Activated CD8-positive, alpha-beta memory T cell treated with anti-CD3 and anti-CD28 coated beads for 4 hours (primary cell): Measurements from ENCODE around the gene PHTF2.
"Not testable (repeated sequence)": the region's sequence is repeated elsewhere in the genome, so short reads cannot be mapped to it uniquely, and the experiment has no call there.

Experiments used
- DNase-seq, 2 donors: peaks; one replicate each; pipeline ENCODE4 v3.0.0-alpha.2; 2020; ENCODE audit warnings: low read depth in 2 of 2

Gene PHTF2

GRCh38 chr7:77798394-77799077 lies at the start of gene PHTF2, which contains the start of gene TMEM60:
TSS of gene PHTF2 (plus strand) at chr7:77798773.
TSS of gene TMEM60 (minus strand) at chr7:77798434. CDS start at chr7:77794373, 4,061 bp downstream.
- DNase-seq = peak; percentile 83 to 89

- no peak for DNase-seq
Observed at GRCh38 chr7:77752016-77752415, 46.6 kb upstream of the PHTF2 start.

- no peak for DNase-seq
Observed at GRCh38 chr7:77753173-77753572, 45.4 kb upstream of the PHTF2 start.

DNA sequence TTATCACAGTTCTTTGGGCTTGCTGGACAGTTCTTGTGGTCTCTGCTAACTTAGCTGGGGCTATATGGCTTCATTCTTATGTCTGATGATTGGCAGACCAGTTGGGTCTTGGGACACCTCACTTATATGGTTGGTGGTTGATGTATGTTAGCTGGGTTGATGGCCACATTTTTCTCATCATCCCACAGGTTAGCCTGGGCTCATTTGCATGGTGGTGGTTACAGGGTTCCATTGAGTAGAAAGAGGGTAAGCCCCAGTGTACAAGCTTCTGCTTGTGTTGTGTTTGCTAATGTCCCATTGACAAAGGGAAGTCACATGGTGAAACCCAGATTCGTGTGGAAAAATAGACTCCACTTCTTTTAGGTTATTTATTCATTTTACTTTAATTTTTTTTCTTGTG lies 41.0 kb upstream of the PHTF2 start:
- DNase-seq = no peak

DNA sequence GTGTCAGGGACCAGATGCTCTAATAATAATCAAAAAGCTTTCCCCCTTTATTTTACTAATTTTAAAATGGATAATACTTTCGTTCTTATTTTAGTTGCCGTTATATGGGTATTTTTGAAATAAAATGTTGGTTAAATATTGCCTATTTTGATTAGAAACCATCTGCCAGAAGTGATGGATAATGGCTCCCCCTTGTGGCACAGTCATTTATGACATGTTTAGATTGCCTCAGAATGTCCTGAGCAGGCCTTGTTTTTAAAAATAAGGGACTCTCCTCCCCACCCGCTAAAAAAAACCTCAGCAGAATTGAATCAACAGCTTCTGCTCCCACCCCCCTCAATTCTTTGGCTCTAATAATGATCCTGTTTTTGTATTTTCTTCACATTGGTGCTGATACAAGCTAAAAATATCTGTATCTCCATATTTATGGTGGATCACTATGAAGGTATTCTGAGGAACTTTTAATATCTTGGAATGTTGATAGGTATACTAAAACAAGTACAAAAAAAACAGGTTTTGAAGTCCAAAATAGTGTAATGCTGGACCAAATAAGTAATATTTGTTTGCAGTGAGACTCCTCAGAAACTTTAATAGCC lies 39.2 kb upstream of the PHTF2 start:
- DNase-seq = peak; percentile 43 to 52

- no peak for DNase-seq
Observed at GRCh38 chr7:77760809-77761453, 37.6 kb upstream of the PHTF2 start.

- DNase-seq = no peak
Observed at GRCh38 chr7:77765481-77765880, 33.1 kb upstream of the PHTF2 start.

GRCh38 chr7:77765906-77766800 lies 32.4 kb upstream of the PHTF2 start:
- DNase-seq = no peak

DNA sequence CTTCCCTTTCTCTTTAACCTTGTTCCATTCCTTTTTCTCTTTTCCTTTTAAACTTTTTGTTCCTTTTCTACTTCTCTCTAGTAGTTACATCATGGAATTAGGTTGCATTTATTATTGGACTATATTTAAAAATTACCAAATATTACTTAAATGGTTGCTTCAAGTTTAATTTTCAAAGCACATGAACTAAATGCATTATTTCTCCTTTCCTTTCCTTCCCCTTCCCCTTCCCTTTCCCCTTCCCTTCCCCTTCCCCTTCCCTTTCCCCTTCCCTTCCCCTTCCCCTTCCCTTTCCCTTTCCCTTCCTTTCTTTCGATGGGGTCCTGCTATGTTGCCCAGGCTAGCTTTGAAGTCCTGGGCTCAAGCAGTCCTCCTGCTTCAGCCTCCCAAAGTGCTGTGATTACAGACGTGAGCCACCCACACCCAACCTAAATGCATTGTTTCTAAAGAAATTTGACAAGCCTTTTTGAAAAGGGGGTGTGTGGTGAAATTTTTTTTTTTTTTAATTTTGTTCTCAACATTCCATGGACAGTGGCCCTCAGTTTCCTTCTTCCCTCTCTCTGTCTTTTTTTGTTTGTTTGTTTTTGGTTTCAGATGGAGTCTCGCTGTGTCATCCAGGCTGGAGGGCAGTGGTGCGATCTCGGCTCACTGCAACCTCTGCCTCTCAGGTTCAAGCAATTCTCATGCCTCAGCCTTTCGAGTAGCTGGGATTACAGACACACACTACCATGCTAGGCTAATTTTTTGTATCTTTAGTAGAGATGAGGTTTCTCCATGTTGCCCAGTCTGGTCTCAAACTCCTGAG lies 31.6 kb upstream of the PHTF2 start:
- DNase-seq = no peak

GRCh38 chr7:77770316-77770715 lies 28.3 kb upstream of the PHTF2 start:
- no peak for DNase-seq

DNA sequence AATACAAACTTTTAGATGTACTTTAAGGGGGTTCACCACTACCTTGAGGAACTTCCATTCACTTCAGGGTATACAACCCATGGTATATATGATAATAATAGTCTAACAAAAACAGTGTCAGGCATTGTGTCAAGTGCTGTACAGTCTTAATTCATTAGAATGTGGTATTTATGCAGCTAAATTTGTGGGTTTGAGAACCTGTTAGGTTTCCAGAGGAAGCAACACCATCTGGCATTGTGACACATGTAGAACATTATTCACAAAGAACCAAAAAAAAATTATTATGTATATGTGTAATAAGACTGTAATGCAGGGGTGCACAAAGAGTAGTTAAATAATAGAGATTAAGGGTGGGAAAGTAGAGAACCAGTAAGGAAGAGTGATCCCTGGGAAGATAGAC lies 26.7 kb upstream of the PHTF2 start:
- DNase-seq = no peak

- no peak for DNase-seq
Observed at GRCh38 chr7:77778535-77778934, 20.0 kb upstream of the PHTF2 start.

GRCh38 chr7:77782383-77782782 lies 16.2 kb upstream of the PHTF2 start:
- no peak for DNase-seq

DNA sequence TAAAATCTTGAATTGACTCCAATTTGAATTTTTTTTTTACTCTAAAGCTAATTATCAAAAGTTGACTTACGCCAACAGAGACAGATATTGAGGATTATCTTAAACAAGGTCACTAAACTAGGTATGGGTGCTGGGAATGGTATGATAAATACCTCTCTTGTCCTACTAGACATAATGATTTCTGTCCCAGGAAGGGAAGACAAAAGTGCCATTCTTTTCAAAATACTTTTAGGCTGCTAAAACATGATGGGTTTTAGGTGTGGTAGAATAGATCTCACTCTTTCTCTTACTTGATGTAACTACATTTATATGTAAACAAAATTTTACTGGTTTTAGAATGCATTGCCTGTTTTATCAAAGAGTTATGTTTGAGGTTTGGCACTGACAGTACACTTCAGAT lies 15.5 kb upstream of the PHTF2 start:
- no peak for DNase-seq

- no peak for DNase-seq
Observed at GRCh38 chr7:77783545-77783944, 15.0 kb upstream of the PHTF2 start.

DNA sequence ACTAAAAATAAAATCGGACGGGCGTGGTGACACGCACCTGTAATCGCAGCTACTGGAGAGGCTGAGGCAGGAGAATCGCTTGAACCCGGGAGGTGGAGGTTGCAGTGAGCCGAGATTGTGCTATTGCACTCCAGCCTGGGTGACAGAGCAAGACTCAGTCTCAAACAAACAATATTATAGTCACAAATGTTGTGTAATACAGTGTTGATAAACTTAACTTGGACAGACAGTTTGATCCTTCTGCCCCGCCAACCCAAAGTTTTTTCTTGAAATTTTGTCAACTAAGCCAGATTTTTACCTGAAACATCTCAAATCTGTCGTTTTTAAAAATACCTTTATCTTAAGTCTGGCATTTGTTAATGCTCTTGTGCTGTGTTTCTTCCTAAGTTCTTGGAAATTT lies 14.1 kb upstream of the PHTF2 start:
- DNase-seq = not testable (repeated sequence)

- DNase-seq = no peak
Observed at GRCh38 chr7:77786018-77786417, 12.6 kb upstream of the PHTF2 start.

DNA sequence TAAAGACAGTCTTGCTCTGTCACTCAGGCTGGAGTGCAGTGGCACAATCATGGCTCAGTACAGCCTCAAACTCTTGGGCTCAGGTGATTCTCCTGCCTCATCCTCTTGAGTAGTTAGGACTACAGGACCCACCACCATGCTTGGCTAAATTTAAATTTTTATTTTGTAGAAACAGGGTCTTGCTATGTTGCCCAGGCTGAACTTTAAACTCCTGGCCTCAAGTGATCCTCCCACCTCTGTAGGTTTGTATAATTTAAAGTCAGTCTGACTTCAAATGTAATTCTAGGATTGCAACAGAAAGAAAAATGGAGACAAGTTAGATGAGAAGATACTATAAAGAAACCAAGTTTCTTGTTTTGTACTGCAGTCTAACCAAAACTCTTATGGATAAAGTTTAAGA lies 11.8 kb upstream of the PHTF2 start:
- DNase-seq = no peak

- DNase-seq = no peak
Observed at GRCh38 chr7:77788327-77788902, 10.2 kb upstream of the PHTF2 start.

- no peak for DNase-seq
Observed at GRCh38 chr7:77791336-77791735, 7.2 kb upstream of the PHTF2 start.

DNA sequence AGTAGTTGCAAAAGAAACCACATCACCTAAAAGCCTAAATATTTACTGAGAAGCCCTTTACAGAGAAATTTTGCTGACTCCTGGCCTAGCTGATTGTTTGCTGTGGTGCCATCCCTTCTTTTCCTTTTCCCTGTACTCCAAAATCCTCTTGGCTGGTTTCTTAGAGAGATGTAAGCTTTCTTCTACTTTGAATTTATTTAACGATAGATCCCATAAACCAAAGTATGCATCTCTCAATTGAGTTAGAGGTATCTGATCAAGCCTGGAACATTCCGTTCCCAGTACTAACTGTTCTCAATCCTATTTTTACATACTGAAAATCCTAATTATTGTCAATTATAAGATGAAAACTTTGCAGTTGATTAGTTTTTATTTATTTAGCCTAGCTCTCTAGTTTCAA lies 6.6 kb upstream of the PHTF2 start:
- no peak for DNase-seq
